ENCODE results near the gene CYB5R4.

The CYB5R4 gene

GRCh38 chr6:84007871-84008270, 148.4 kb downstream of the CYB5R4 start:
- Mint-ChIP-seq H3K27ac (no peak overlapping the region), H3K36me3 (ENCODE audit: low read depth) (no peaks in the 10 kb centered on the region), H3K4me3 (no peak overlapping the region), H3K9me3 (no peaks in the 10 kb centered on the region), H3K4me1 (ENCODE audit: low read depth) (no peaks in the 10 kb centered on the region), H3K27me3 (peaks cover 29% of the 10 kb centered on the region)
- no peak for DNase-seq

GRCh38 chr6:84013354-84013753, 153.9 kb downstream of the CYB5R4 start:
- no peaks in the 10 kb centered on the region for H3K4me1 Mint-ChIP-seq (ENCODE audit: low read depth)
- no peak overlapping the region for H3K27ac Mint-ChIP-seq
- no peaks in the 10 kb centered on the region for H3K36me3 Mint-ChIP-seq (ENCODE audit: low read depth)
- H3K27me3 Mint-ChIP-seq, result peaks cover 14% of the 10 kb centered on the region
- H3K4me3 Mint-ChIP-seq, result no peak overlapping the region
- H3K9me3 Mint-ChIP-seq, result no peaks in the 10 kb centered on the region
- no peak for DNase-seq

DNA sequence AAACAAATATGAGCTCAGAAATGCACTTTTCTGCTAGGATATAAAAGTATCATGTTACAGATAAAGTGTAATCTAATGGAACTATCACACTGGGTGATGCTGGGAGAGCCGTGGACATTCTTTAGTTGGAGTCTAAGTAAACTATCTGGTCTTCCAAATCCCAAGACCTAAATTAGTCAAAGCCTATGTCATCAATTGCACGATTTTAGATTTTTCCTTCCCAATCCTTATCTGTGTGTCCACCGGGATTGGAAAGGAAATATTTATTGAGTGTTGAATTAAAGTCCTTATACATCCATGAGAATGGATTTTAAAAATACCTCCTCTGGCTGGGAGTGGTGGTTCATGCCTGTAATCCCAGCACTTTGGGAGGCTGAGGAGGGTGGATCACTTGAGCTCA, 154.4 kb downstream of the CYB5R4 start:
- peaks cover 20% of the 10 kb centered on the region for H3K27me3 Mint-ChIP-seq
- H3K36me3 Mint-ChIP-seq (ENCODE audit: low read depth), result no peaks in the 10 kb centered on the region
- H3K4me1 Mint-ChIP-seq (ENCODE audit: low read depth), result no peaks in the 10 kb centered on the region
- no peaks in the 10 kb centered on the region for H3K9me3 Mint-ChIP-seq
- no peak overlapping the region for H3K27ac Mint-ChIP-seq
- H3K4me3 Mint-ChIP-seq, result no peak overlapping the region
- no peak for DNase-seq

- Mint-ChIP-seq H3K27me3 (peaks cover 30% of the 10 kb centered on the region), H3K4me3 (no peak overlapping the region), H3K36me3 (ENCODE audit: low read depth) (no peaks in the 10 kb centered on the region), H3K4me1 (ENCODE audit: low read depth) (no peaks in the 10 kb centered on the region), H3K27ac (no peak overlapping the region), H3K9me3 (no peaks in the 10 kb centered on the region)
- DNase-seq, result no peak
Observed at GRCh38 chr6:84016029-84016428, 156.5 kb downstream of the CYB5R4 start.

Data from activated T-cell treated with anti-CD3 and anti-CD28 coated beads, Interleukin-2, amount 50 U/mL, for 24 hours (primary cell).